Loucy (cell line): Measurements from ENCODE around the gene PHF20.

Source experiments
- EZH2phosphoT487 ChIP-seq: fragments of 200-600 bp; IDR thresholded peaks from 2 replicates; pipeline ENCODE4 v1.6.1; 2018; ENCODE audit warnings: antibody characterized with exemption, mild to moderate bottlenecking, moderate library complexity, borderline replicate concordance
- TF ChIP-seq, protein P1 (sequence below): fragments of 200-600 bp; sonication (generic); conservative IDR thresholded peaks from 2 replicates; pipeline ENCODE4 v1.5.1; 2014; ENCODE audit warnings: mild to moderate bottlenecking, antibody characterized with exemption, low read length

GRCh38 chr20:35738410-35739179 lies 33.2 kb upstream of the PHF20 start:
- TF ChIP-seq, protein P1, sequence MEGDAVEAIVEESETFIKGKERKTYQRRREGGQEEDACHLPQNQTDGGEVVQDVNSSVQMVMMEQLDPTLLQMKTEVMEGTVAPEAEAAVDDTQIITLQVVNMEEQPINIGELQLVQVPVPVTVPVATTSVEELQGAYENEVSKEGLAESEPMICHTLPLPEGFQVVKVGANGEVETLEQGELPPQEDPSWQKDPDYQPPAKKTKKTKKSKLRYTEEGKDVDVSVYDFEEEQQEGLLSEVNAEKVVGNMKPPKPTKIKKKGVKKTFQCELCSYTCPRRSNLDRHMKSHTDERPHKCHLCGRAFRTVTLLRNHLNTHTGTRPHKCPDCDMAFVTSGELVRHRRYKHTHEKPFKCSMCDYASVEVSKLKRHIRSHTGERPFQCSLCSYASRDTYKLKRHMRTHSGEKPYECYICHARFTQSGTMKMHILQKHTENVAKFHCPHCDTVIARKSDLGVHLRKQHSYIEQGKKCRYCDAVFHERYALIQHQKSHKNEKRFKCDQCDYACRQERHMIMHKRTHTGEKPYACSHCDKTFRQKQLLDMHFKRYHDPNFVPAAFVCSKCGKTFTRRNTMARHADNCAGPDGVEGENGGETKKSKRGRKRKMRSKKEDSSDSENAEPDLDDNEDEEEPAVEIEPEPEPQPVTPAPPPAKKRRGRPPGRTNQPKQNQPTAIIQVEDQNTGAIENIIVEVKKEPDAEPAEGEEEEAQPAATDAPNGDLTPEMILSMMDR, result no peak
- no peak for TF ChIP-seq EZH2phosphoT487
